ENCODE measurements around the gene CAMTA1. TPM values are rescaled to one million over a fixed set of nuclear protein-coding genes. Genes with fewer than 3 reads are reported as not detected.

The CAMTA1 gene
- total RNA-seq, 5 donors from 2014 or later (not counting 1 experiment from before 2014, with no cell fraction given), result 29.7 to 37.4 (median 34.6) TPM

DNA sequence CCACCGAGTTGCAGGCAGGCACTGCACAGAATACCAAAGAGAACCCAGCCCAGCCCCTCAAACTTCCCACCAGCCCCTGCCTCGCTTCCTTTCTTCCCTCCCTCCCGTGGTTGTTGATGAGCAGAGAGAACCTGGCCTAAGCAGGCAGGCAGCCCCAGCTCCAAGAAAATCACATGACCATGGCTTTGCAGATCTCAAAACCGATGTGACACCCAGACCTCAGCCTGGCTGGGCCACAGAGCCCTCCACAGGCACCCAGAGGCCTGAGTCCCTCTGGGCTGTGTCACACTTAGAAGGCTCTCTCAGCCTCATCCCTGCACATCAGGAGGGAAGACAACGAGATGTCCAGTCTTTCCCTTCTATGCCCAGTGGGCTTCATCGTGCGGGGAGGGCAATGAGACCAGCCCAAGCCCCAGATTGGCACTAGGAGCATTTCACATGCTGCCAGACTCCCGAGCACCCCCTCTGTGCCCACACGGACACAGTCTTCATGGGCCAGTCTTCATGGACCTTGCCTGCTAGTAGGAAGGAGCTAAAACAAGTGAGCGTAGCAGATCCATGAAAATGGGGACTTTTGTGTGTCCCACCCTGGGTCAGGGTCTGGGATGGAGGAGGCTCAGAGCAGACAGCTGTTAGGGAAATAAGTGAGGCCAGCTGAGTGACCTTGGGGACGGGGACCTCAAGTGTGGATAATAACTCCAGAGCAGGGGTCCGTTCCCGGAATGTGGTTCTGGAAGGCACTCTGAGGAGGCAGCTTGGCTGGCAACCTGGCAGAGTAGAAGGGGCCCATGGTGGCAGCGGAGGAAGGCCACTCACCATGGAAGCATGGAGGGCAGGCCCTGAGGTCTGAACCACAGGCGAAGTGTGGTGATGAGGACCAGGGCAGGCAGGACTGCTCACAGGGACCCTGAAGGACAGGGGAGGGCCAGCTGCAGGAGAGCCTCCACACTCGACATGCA is 781.4 kb downstream of the CAMTA1 start:
- POLR2A ChIA-PET, result no interaction called here
- peaks cover 0 to 10% of the 10 kb centered on the region in 2 experiments for H3K27me3 ChIP-seq (replicated peaks in 1 of 2; ENCODE audit: control insufficient read depth in 2 of 2, extremely low read depth in 1 of 2, insufficient read depth in 2 of 2, low read length in 1 of 2)
- no peaks in the 10 kb centered on the region for H3K4me1 Mint-ChIP-seq
- whole genome bisulfite sequencing (ENCODE audit: insufficient coverage), result 74% methylated on average over 14 of the region's 16 CpGs
- H3K9me3 ChIP-seq, result no peaks in the 10 kb centered on the region
- H3K4me3 Mint-ChIP-seq, result no peak overlapping the region
- no peak for DNase-seq
- H3K36me3 Mint-ChIP-seq, result no peaks in the 10 kb centered on the region
- no peaks in the 10 kb centered on the region for H3K36me3 ChIP-seq (ENCODE audit: control insufficient read depth in 2 of 2, extremely low read depth in 1 of 2, insufficient read depth in 1 of 2, low read length in 1 of 2)
- no peaks in the 10 kb centered on the region for H3K9me3 Mint-ChIP-seq
- no peak overlapping the region for H3K27ac Mint-ChIP-seq
- peaks cover 0 to 4% of the 10 kb centered on the region in 2 donors for H3K27me3 Mint-ChIP-seq
- H3K27ac ChIP-seq (ENCODE audit: low read length), result no peak overlapping the region
- H3K4me1 ChIP-seq (ENCODE audit: control insufficient read depth in 1 of 2, extremely low read depth in 1 of 2, insufficient read depth in 2 of 2, low read length in 2 of 2), result no peaks in the 10 kb centered on the region
- ATAC-seq (replicated peaks in 1 of 4), result no peak
- CTCF ChIA-PET, result no interaction called here
- H3K4me3 ChIP-seq (ENCODE audit: control insufficient read depth in 1 of 2, extremely low read depth in 1 of 2, low read length in 1 of 2), result no peak overlapping the region

DNA sequence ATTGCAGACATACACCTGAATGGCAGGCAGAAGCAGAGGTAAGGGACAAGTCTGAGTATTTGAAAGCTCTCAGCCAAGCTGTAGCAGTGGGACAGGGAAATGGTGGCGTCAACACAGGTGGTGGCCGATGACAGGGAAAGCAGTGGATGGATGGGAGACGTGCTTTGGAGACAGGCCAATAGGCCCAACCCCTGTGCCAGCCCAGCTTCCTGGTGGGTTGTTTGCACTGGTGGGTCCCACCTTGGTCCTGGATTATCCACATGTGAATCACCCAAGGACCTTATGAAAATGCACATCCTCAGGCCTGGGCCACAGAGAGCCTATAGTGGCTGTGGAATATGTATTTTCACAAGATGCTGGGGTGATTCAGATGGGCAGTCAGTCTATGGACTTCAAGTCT is 782.1 kb downstream of the CAMTA1 start:
- H3K4me3 ChIP-seq (ENCODE audit: control insufficient read depth in 1 of 2, extremely low read depth in 1 of 2, low read length in 1 of 2), result no peak overlapping the region
- H3K4me1 ChIP-seq (ENCODE audit: control insufficient read depth in 1 of 2, extremely low read depth in 1 of 2, insufficient read depth in 2 of 2, low read length in 2 of 2), result no peaks in the 10 kb centered on the region
- 100% methylated on average over 3 of the region's 3 CpGs for WGBS (ENCODE audit: insufficient coverage)
- ATAC-seq (replicated peaks in 1 of 4) (no peak), DNase-seq (no peak)
- peaks cover 0 to 7% of the 10 kb centered on the region in 2 experiments for H3K27me3 ChIP-seq (replicated peaks in 1 of 2; ENCODE audit: control insufficient read depth in 2 of 2, extremely low read depth in 1 of 2, insufficient read depth in 2 of 2, low read length in 1 of 2)
- Mint-ChIP-seq H3K27me3 (peaks cover 0 to 3% of the 10 kb centered on the region in 2 donors), H3K27ac (no peak overlapping the region), H3K36me3 (no peaks in the 10 kb centered on the region), H3K9me3 (no peaks in the 10 kb centered on the region), H3K4me1 (no peaks in the 10 kb centered on the region), H3K4me3 (no peak overlapping the region)
- ChIA-PET CTCF (no interaction called here), POLR2A (no interaction called here)
- no peak overlapping the region for H3K27ac ChIP-seq (ENCODE audit: low read length)
- H3K36me3 ChIP-seq (ENCODE audit: control insufficient read depth in 2 of 2, extremely low read depth in 1 of 2, insufficient read depth in 1 of 2, low read length in 1 of 2), result no peaks in the 10 kb centered on the region
- no peaks in the 10 kb centered on the region for H3K9me3 ChIP-seq

DNA sequence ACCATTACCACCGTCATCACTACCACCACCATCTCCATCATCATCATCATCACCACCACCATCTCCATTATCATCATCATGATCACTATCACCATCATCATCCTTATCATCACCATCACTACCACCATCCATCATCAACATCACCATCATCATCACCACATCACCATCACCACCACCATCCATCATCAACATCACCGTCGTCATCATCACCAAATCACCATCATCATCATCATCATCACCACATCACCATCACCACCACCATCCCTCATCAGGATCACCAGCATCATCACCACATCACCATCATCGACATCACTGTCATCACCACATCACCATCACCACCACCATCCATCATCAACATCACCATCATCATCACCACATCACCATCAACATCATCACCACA is 782.8 kb downstream of the CAMTA1 start:
- 81% methylated on average over 4 of the region's 4 CpGs for WGBS (ENCODE audit: insufficient coverage)
- no peak overlapping the region for H3K4me3 Mint-ChIP-seq

DNA sequence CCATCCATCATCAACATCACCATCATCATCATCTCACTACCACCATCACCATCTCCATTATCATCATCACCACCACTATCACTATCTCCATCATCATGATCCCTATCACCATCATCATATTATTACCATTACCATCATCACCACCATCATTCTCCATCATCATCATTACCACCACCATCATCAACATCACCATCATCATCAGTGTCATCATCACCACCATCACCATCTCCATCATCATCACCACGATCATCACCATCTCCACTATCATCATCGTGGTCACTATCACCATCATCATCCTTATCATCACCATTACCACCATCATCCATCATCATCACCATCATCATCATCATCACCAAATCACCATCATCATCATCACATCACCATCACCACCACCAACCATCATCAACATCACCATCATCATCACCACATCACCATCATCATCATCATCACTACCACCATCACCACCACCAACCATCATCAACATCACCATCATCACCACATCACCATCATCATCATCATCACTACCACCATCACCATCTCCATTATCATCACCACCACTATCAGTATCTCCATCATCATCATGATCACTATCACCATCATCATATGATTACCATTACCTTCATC is 783.8 kb downstream of the CAMTA1 start:
- Histone ChIP-seq H3K4me3 (ENCODE audit: control insufficient read depth in 1 of 2, extremely low read depth in 1 of 2, low read length in 1 of 2) (no peak overlapping the region), H3K4me1 (ENCODE audit: control insufficient read depth in 1 of 2, extremely low read depth in 1 of 2, insufficient read depth in 2 of 2, low read length in 2 of 2) (no peaks in the 10 kb centered on the region), H3K27ac (ENCODE audit: low read length) (no peak overlapping the region), H3K36me3 (ENCODE audit: control insufficient read depth in 2 of 2, extremely low read depth in 1 of 2, insufficient read depth in 1 of 2, low read length in 1 of 2) (no peaks in the 10 kb centered on the region), H3K9me3 (no peaks in the 10 kb centered on the region), H3K27me3 (replicated peaks in 1 of 2; ENCODE audit: control insufficient read depth in 2 of 2, extremely low read depth in 1 of 2, insufficient read depth in 2 of 2, low read length in 1 of 2) (peaks cover 0 to 14% of the 10 kb centered on the region in 2 experiments)
- peaks cover 0 to 4% of the 10 kb centered on the region in 2 donors for H3K27me3 Mint-ChIP-seq
- H3K4me1 Mint-ChIP-seq, result no peaks in the 10 kb centered on the region
- no peak overlapping the region for H3K4me3 Mint-ChIP-seq
- POLR2A ChIA-PET, result no interaction called here
- CTCF ChIA-PET, result no interaction called here
- H3K27ac Mint-ChIP-seq, result no peak overlapping the region
- ATAC-seq (replicated peaks in 1 of 4) (no peak), DNase-seq (no peak)
- 91% methylated on average over 2 of the region's 2 CpGs for WGBS (ENCODE audit: insufficient coverage)
- H3K36me3 Mint-ChIP-seq, result no peaks in the 10 kb centered on the region
- no peaks in the 10 kb centered on the region for H3K9me3 Mint-ChIP-seq

More for the DNA sequence above, 782.8 kb downstream of the CAMTA1 start:
- no peak overlapping the region for H3K27ac ChIP-seq (ENCODE audit: low read length)
- H3K9me3 ChIP-seq, result no peaks in the 10 kb centered on the region
- Mint-ChIP-seq H3K9me3 (no peaks in the 10 kb centered on the region), H3K4me1 (no peaks in the 10 kb centered on the region), H3K27ac (no peak overlapping the region), H3K36me3 (no peaks in the 10 kb centered on the region), H3K27me3 (peaks cover 0 to 2% of the 10 kb centered on the region in 2 donors)
- ATAC-seq (replicated peaks in 1 of 4) (no peak), DNase-seq (no peak)
- ChIA-PET POLR2A (no interaction called here), CTCF (no interaction called here)
- H3K4me3 ChIP-seq (ENCODE audit: control insufficient read depth in 1 of 2, extremely low read depth in 1 of 2, low read length in 1 of 2), result no peak overlapping the region
- H3K4me1 ChIP-seq (ENCODE audit: control insufficient read depth in 1 of 2, extremely low read depth in 1 of 2, insufficient read depth in 2 of 2, low read length in 2 of 2), result no peaks in the 10 kb centered on the region
- peaks cover 0 to 7% of the 10 kb centered on the region in 2 experiments for H3K27me3 ChIP-seq (replicated peaks in 1 of 2; ENCODE audit: control insufficient read depth in 2 of 2, extremely low read depth in 1 of 2, insufficient read depth in 2 of 2, low read length in 1 of 2)
- no peaks in the 10 kb centered on the region for H3K36me3 ChIP-seq (ENCODE audit: control insufficient read depth in 2 of 2, extremely low read depth in 1 of 2, insufficient read depth in 1 of 2, low read length in 1 of 2)

DNA sequence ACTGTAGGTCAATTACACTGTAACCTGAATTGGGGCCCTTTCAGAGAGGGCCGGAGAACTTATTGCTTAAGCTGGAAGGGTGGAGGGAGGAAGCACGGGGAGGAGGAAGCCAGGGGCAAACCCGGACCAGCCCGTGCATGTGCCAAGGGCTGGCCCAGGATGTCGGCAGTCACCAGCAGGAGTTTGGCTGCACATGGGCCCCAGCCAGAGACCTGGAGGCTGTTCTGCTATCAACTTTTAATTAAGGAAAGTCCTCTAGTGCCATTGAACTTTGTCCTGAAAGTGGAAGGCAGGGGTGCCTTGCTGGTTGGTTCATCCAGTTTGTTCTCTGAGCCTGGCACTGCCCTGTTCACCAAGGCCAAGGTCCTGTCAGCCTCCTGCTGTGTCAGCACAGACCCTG is 785.1 kb downstream of the CAMTA1 start:
- 76% methylated on average over 4 of the region's 5 CpGs for WGBS (ENCODE audit: insufficient coverage)
- Histone ChIP-seq H3K9me3 (no peaks in the 10 kb centered on the region), H3K4me3 (ENCODE audit: control insufficient read depth in 1 of 2, extremely low read depth in 1 of 2, low read length in 1 of 2) (no peak overlapping the region), H3K27ac (ENCODE audit: low read length) (no peak overlapping the region), H3K36me3 (ENCODE audit: control insufficient read depth in 2 of 2, extremely low read depth in 1 of 2, insufficient read depth in 1 of 2, low read length in 1 of 2) (no peaks in the 10 kb centered on the region), H3K4me1 (ENCODE audit: control insufficient read depth in 1 of 2, extremely low read depth in 1 of 2, insufficient read depth in 2 of 2, low read length in 2 of 2) (no peaks in the 10 kb centered on the region), H3K27me3 (replicated peaks in 1 of 2; ENCODE audit: control insufficient read depth in 2 of 2, extremely low read depth in 1 of 2, insufficient read depth in 2 of 2, low read length in 1 of 2) (peaks cover 0 to 17% of the 10 kb centered on the region in 2 experiments)
- no peaks in the 10 kb centered on the region for H3K9me3 Mint-ChIP-seq
- H3K4me3 Mint-ChIP-seq, result no peak overlapping the region
- ATAC-seq (replicated peaks in 1 of 4), result no peak
- CTCF ChIA-PET, result no interaction called here
- DNase-seq, result no peak
- H3K27me3 Mint-ChIP-seq, result peaks cover 0 to 2% of the 10 kb centered on the region in 2 donors
- POLR2A ChIA-PET, result no interaction called here
- H3K27ac Mint-ChIP-seq, result no peak overlapping the region
- H3K4me1 Mint-ChIP-seq, result no peaks in the 10 kb centered on the region
- H3K36me3 Mint-ChIP-seq, result no peaks in the 10 kb centered on the region

DNA sequence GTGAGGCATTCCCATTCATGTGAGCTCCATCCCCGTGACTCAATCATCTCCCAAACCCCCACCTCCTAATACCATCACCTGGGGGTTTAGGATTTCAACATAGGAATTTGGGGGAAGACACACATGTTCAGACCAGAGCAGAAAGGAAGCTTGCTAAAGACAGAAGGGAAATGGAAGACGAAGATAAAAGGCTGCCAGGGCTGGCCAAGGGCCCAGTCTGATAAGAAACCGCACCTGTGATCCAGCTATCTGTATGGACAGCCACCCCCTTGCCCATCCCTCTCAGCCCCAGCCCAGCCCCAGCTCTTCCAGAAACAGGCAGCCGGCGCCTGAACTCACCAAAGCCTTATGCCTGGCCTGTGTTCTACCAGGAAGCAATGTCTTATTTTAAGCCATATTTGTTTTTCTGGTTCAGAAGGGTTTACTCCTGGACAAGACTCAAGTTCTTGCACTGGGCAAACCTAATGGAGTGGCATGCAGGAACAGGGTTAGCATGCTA is 787.4 kb downstream of the CAMTA1 start:
- Histone ChIP-seq H3K27me3 (replicated peaks in 1 of 2; ENCODE audit: control insufficient read depth in 2 of 2, extremely low read depth in 1 of 2, insufficient read depth in 2 of 2, low read length in 1 of 2) (peaks cover 0 to 15% of the 10 kb centered on the region in 2 experiments), H3K4me1 (ENCODE audit: control insufficient read depth in 1 of 2, extremely low read depth in 1 of 2, insufficient read depth in 2 of 2, low read length in 2 of 2) (no peaks in the 10 kb centered on the region), H3K36me3 (ENCODE audit: control insufficient read depth in 2 of 2, extremely low read depth in 1 of 2, insufficient read depth in 1 of 2, low read length in 1 of 2) (no peaks in the 10 kb centered on the region), H3K27ac (ENCODE audit: low read length) (no peak overlapping the region), H3K9me3 (no peaks in the 10 kb centered on the region), H3K4me3 (ENCODE audit: control insufficient read depth in 1 of 2, extremely low read depth in 1 of 2, low read length in 1 of 2) (no peak overlapping the region)
- no peaks in the 10 kb centered on the region for H3K9me3 Mint-ChIP-seq
- no peak overlapping the region for H3K27ac Mint-ChIP-seq
- H3K4me3 Mint-ChIP-seq, result no peak overlapping the region
- WGBS (ENCODE audit: insufficient coverage), result 33% methylated on average over 2 of the region's 5 CpGs
- H3K27me3 Mint-ChIP-seq, result peaks cover 0 to 5% of the 10 kb centered on the region in 2 donors
- ChIA-PET POLR2A (no interaction called here), CTCF (no interaction called here)
- ATAC-seq (replicated peaks in 1 of 4) (no peak), DNase-seq (no peak)
- H3K4me1 Mint-ChIP-seq, result no peaks in the 10 kb centered on the region
- no peaks in the 10 kb centered on the region for H3K36me3 Mint-ChIP-seq

Measured in T-cell (primary cell).